Panc1 (cell line): ENCODE data around the gene PDZD8. TPM values are rescaled to one million over a fixed set of nuclear protein-coding genes. Genes with fewer than 3 reads are reported as not detected.
"Not testable (repeated sequence)": the region's sequence is repeated elsewhere in the genome, so short reads cannot be mapped to it uniquely, and the experiment has no call there.

Experiments
- ATAC-seq: fragments of 200-7000 bp; cut with Tn5 transposase; 2 replicates; pipeline ENCODE4 v1.9.1; 2020; ENCODE audit warnings: mild to moderate bottlenecking, moderate library complexity
- BruUV-seq: library from RNA; stranded (reverse); fragments of 400-500 nt; replicated peaks from 2 replicates; lab custom pipeline; 2021; lab: Mats Ljungman, UMichigan
- CTCF ChIA-PET: fragments of 300-600 bp; sonication (Branson Sonifier 250); formaldehyde crosslinking; loops from one replicate; lab custom pipeline; 2022; ENCODE audit warnings: antibody characterized with exemption; lab: Charles Lee
- POLR2A ChIA-PET: fragments of 300-600 bp; sonication (Branson Sonifier 250); formaldehyde crosslinking; loops from one replicate; lab custom pipeline; 2022; ENCODE audit warnings: antibody characterized with exemption; lab: Charles Lee
- DNase-seq: peaks from one replicate; pipeline ENCODE4 v3.0.0-alpha.2; 2010; ENCODE audit warnings: low read depth, low spot score
- H3K27ac ChIP-seq: 2 replicates; pipeline ENCODE4 v1.5.1; 2011; ENCODE audit warnings: mild to moderate bottlenecking, low read length, inconsistent platforms
- H3K27me3 ChIP-seq: fragments of 200-500 bp; sonication (Bioruptor generic); 2 replicates; pipeline ENCODE4 v1.6.0; 2014; ENCODE audit warnings: low read length, inconsistent platforms; ENCODE audit not compliant: control insufficient read depth, insufficient read depth
- H3K36me3 ChIP-seq: fragments of 200-500 bp; sonication (Bioruptor generic); 2 replicates; pipeline ENCODE4 v1.5.1; 2014; ENCODE audit warnings: inconsistent platforms, mild to moderate bottlenecking, low read length, moderate library complexity; ENCODE audit not compliant: control insufficient read depth, insufficient read depth
- H3K4me1 ChIP-seq: 2 replicates; pipeline ENCODE4 v1.5.1; 2011; ENCODE audit warnings: inconsistent platforms, mild to moderate bottlenecking, low read length, moderate library complexity; ENCODE audit not compliant: control insufficient read depth, insufficient read depth
- H3K4me3 ChIP-seq, 2 experiments: 2 replicates each; pipeline ENCODE4 v1.5.1; 2011 to 2012; ENCODE audit warnings: low read depth in 2 of 2, low read length in 2 of 2, mild to moderate bottlenecking in 2 of 2, inconsistent platforms in 1 of 2, moderate library complexity in 1 of 2
- H3K9me3 ChIP-seq: fragments of 200-500 bp; sonication (Bioruptor generic); 2 replicates; pipeline ENCODE4 v1.5.1; 2014; ENCODE audit warnings: low read depth, mild to moderate bottlenecking, inconsistent platforms, low read length, moderate library complexity; ENCODE audit not compliant: control insufficient read depth, insufficient read depth
- POLR2AphosphoS5 ChIP-seq: IDR thresholded peaks from 2 replicates; pipeline ENCODE4 v1.6.1; 2012; ENCODE audit warnings: mild to moderate bottlenecking, low read depth, low read length, moderate library complexity
- SIN3A ChIP-seq: IDR thresholded peaks from 2 replicates; pipeline ENCODE4 v1.6.1; 2012; ENCODE audit warnings: low read depth, mild to moderate bottlenecking, low read length, moderate library complexity, borderline replicate concordance; ENCODE audit not compliant: insufficient read depth
- TCF7L2 ChIP-seq: IDR thresholded peaks from 2 replicates; pipeline ENCODE4 v1.6.1; 2011; ENCODE audit warnings: mild to moderate bottlenecking, low read depth, low read length, inconsistent platforms
- in situ Hi-C: cut with HindIII; loops from 2 replicates; pipeline ENCODE4 v1.10.0; 2016; ENCODE audit warnings: low sequenced_read_pairs, low pct_unique_long_range_greater_than_20kb
- intact Hi-C: fragments of 100-400 bp; cut with micrococcal nuclease; formaldehyde crosslinking; loops from one replicate; pipeline ENCODE4 v1.10.0; 2022; ENCODE audit not compliant: unreplicated experiment
- total RNA-seq: library from RNA; stranded (reverse); gene quantifications from one replicate; pipeline ENCODE4 v1.2.1, GENCODE V29; 2021; ENCODE audit not compliant: unreplicated experiment
- TF ChIP-seq, protein P1 (sequence below), 2 experiments: IDR thresholded peaks; 2 replicates each; pipeline ENCODE4 v1.6.1; 2011 to 2012; ENCODE audit warnings: low read depth in 2 of 2, control low read depth in 1 of 2, low read length in 1 of 2, mild to moderate bottlenecking in 1 of 2, moderate library complexity in 1 of 2; ENCODE audit not compliant: insufficient read depth in 1 of 2
- TF ChIP-seq, protein P2 (sequence below): fragments of 450-650 bp; IDR thresholded peaks from 2 replicates; pipeline ENCODE4 v1.5.1; 2017; ENCODE audit warnings: mild to moderate bottlenecking

The PDZD8 gene
- total RNA-seq, 1 experiment from 2014 or later: 44.7 TPM

DNA sequence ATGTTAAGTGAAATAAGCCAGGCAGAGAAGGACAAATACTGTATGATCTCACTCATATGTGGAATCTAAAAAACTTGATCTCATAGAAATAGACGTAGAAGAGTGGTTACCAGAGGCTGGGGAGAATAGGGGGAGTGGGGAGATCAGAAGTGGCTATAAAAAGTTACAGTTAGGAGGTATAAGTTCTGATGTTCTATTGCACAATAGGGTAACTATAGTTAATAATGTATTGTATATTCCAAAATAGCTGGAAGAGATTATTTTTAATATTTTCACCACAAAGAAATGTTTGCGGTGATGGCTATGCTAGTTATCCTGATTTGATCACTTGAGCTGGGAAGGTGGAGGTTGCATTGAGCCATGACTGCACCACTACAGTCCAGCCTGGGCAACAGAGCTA, 80.5 kb downstream of the PDZD8 start:
- Histone ChIP-seq H3K4me1 (no peaks in the 10 kb centered on the region), H3K4me3 (no peak overlapping the region), H3K9me3 (no peaks in the 10 kb centered on the region), H3K36me3 (no peaks in the 10 kb centered on the region), H3K27ac (no peak overlapping the region), H3K27me3 (no peaks in the 10 kb centered on the region)
- ChIA-PET CTCF (no interaction called here), POLR2A (no interaction called here)
- no peak for ATAC-seq
- DNase-seq: no peak
- intact Hi-C loops (no loop called here), in situ Hi-C loops (no loop called here)
- no peak for TF ChIP-seq POLR2AphosphoS5
- no peak for TF ChIP-seq TCF7L2
- TF ChIP-seq, protein P1, sequence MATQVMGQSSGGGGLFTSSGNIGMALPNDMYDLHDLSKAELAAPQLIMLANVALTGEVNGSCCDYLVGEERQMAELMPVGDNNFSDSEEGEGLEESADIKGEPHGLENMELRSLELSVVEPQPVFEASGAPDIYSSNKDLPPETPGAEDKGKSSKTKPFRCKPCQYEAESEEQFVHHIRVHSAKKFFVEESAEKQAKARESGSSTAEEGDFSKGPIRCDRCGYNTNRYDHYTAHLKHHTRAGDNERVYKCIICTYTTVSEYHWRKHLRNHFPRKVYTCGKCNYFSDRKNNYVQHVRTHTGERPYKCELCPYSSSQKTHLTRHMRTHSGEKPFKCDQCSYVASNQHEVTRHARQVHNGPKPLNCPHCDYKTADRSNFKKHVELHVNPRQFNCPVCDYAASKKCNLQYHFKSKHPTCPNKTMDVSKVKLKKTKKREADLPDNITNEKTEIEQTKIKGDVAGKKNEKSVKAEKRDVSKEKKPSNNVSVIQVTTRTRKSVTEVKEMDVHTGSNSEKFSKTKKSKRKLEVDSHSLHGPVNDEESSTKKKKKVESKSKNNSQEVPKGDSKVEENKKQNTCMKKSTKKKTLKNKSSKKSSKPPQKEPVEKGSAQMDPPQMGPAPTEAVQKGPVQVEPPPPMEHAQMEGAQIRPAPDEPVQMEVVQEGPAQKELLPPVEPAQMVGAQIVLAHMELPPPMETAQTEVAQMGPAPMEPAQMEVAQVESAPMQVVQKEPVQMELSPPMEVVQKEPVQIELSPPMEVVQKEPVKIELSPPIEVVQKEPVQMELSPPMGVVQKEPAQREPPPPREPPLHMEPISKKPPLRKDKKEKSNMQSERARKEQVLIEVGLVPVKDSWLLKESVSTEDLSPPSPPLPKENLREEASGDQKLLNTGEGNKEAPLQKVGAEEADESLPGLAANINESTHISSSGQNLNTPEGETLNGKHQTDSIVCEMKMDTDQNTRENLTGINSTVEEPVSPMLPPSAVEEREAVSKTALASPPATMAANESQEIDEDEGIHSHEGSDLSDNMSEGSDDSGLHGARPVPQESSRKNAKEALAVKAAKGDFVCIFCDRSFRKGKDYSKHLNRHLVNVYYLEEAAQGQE (IDR thresholded peaks at IDR 0.05; ENCODE audit: insufficient read depth in 1 of 2, low read depth in 2 of 2, low read length in 1 of 2): no peak
- no peak for TF ChIP-seq SIN3A
- TF ChIP-seq, protein P2, sequence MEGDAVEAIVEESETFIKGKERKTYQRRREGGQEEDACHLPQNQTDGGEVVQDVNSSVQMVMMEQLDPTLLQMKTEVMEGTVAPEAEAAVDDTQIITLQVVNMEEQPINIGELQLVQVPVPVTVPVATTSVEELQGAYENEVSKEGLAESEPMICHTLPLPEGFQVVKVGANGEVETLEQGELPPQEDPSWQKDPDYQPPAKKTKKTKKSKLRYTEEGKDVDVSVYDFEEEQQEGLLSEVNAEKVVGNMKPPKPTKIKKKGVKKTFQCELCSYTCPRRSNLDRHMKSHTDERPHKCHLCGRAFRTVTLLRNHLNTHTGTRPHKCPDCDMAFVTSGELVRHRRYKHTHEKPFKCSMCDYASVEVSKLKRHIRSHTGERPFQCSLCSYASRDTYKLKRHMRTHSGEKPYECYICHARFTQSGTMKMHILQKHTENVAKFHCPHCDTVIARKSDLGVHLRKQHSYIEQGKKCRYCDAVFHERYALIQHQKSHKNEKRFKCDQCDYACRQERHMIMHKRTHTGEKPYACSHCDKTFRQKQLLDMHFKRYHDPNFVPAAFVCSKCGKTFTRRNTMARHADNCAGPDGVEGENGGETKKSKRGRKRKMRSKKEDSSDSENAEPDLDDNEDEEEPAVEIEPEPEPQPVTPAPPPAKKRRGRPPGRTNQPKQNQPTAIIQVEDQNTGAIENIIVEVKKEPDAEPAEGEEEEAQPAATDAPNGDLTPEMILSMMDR: no peak
- BruUV-seq: no TSS peak

- no peak for DNase-seq
- Histone ChIP-seq H3K4me3 (no peak overlapping the region), H3K27ac (no peak overlapping the region), H3K36me3 (no peaks in the 10 kb centered on the region), H3K4me1 (no peaks in the 10 kb centered on the region), H3K9me3 (no peaks in the 10 kb centered on the region), H3K27me3 (no peaks in the 10 kb centered on the region)
- in situ Hi-C loops (no loop called here), intact Hi-C loops (no loop called here)
- TF ChIP-seq, protein P1 (IDR thresholded peaks at IDR 0.05; ENCODE audit: insufficient read depth in 1 of 2, low read depth in 2 of 2, low read length in 1 of 2): no peak
- no peak for TF ChIP-seq POLR2AphosphoS5
- TF ChIP-seq TCF7L2: no peak
- TF ChIP-seq SIN3A: no peak
- TF ChIP-seq, protein P2: no peak
- no TSS peak for BruUV-seq
- CTCF ChIA-PET: no interaction called here
- POLR2A ChIA-PET: no interaction called here
- no peak for ATAC-seq
These were observed 81.1 kb downstream of the PDZD8 start for GRCh38 chr10:117294039-117294645.

- H3K4me3 ChIP-seq, H3K9me3 ChIP-seq, H3K27me3 ChIP-seq, in situ Hi-C loops, intact Hi-C loops, BruUV-seq, POLR2A ChIA-PET, H3K36me3 ChIP-seq, CTCF ChIA-PET, DNase-seq, H3K4me1 ChIP-seq, H3K27ac ChIP-seq, ATAC-seq: not testable (repeated sequence)
These were observed 84.4 kb downstream of the PDZD8 start for GRCh38 chr10:117290872-117291271.
